ENCODE data around the gene MVD.

Gene MVD

DNA sequence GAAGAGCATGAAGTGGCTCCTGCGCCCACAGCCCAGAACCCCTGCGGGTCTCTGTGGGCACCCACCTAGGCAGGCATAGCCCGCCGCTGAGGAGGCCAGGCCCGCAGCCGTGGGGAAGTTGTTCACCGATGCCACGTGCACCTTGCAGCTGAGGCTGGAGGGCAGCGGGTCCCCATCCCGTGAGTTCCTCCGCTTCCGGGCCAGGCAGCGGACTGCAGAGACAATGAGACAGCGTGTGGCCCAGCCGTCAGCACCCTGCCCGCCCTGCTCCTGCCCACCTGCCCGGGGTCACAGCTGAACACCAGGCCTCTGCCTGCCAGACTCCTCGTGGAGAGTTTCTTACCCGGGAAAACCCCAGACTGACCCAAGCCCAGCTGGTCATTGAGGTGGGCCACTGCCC is 5.5 kb downstream of the MVD start:
- DNase-seq = no peak
- H3K27ac ChIP-seq = no peak overlapping the region
- in situ Hi-C loops (cut with HindIII; ENCODE audit: low pct_ligation_motif_present, low sequenced_read_pairs) = no loop called here
- H3K36me3 ChIP-seq (replicated peaks) = peaks cover 57% of the 10 kb centered on the region
- TF ChIP-seq, protein P1, sequence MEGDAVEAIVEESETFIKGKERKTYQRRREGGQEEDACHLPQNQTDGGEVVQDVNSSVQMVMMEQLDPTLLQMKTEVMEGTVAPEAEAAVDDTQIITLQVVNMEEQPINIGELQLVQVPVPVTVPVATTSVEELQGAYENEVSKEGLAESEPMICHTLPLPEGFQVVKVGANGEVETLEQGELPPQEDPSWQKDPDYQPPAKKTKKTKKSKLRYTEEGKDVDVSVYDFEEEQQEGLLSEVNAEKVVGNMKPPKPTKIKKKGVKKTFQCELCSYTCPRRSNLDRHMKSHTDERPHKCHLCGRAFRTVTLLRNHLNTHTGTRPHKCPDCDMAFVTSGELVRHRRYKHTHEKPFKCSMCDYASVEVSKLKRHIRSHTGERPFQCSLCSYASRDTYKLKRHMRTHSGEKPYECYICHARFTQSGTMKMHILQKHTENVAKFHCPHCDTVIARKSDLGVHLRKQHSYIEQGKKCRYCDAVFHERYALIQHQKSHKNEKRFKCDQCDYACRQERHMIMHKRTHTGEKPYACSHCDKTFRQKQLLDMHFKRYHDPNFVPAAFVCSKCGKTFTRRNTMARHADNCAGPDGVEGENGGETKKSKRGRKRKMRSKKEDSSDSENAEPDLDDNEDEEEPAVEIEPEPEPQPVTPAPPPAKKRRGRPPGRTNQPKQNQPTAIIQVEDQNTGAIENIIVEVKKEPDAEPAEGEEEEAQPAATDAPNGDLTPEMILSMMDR (IDR thresholded peaks at IDR 0.05; ENCODE audit: low read depth, low read length, missing control alignments) = no peak
- H3K27me3 ChIP-seq (replicated peaks) = no peaks in the 10 kb centered on the region
- H3K4me3 ChIP-seq (ENCODE audit: low read depth, low read length) = no peak overlapping the region

DNA sequence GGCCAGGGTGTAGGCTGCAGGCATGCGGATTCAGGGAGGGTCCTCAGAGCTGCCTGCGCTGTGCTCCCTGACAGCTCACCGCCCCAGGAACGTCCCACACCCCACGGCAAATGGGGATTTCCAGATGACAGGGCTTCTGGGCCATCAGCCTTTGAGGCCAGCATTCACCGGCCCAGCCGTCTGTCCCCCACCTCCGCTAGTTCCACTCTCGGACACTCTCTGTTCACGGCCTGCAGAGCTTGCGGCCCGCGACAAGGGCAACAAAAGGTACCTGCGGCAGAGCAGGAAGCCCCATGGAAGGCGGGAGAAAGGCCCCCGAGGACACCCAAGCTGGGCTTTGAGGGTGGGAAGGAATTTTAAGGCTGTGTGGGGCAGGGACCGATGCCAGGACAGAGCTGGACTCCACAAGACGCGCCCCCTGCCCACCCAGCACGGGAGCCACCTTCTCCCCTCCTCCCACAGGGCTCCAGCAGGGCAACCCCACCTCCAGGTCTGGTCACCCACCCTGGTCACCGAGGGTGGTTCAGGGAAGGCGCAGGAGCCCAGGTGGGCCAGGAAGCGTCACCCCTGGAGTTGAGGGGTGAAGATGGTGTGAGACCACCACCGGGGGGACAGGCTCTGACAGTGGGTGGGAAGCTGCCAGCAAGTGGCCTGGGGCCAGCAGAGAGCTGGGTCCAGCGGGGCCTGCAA is 6.5 kb downstream of the MVD start:
- in situ Hi-C loops (cut with HindIII; ENCODE audit: low pct_ligation_motif_present, low sequenced_read_pairs) = no loop called here
- no peak overlapping the region for H3K27ac ChIP-seq
- DNase-seq = no peak
- H3K36me3 ChIP-seq (replicated peaks) = peaks cover 57% of the 10 kb centered on the region
- no peak overlapping the region for H3K4me3 ChIP-seq (ENCODE audit: low read depth, low read length)
- TF ChIP-seq, protein P1 (IDR thresholded peaks at IDR 0.05; ENCODE audit: low read depth, low read length, missing control alignments) = no peak
- no peaks in the 10 kb centered on the region for H3K27me3 ChIP-seq (replicated peaks)

DNA sequence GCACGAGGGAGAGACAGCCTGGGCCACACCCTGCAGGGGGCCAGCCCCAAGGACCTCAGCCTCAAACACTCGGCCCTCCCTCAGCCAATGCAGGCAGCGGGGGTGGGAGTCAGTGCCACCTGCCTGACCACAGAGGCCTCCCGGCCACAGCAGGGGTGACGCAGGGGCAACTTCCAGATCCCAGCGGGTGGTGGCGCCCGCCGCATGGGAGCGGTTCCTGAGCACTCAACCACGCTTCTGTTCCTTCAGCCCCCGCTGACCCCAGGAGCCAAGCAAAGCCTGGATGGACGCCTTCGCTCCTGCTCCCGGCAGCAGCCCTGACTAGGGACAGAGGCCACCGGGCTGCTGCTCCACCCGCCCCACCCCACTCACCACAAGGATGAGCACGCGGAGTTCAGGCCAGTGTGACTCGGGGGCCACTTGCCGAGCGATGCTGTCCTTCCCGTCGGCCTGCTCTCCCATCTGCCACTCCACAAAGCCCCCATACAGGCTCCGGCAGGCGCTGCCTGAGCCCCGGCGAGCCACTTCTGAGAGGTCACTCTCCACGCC is 7.1 kb downstream of the MVD start:
- Histone ChIP-seq H3K27me3 (replicated peaks) (no peaks in the 10 kb centered on the region), H3K36me3 (replicated peaks) (peaks cover 57% of the 10 kb centered on the region), H3K27ac (no peak overlapping the region), H3K4me3 (ENCODE audit: low read depth, low read length) (no peak overlapping the region)
- DNase-seq = no peak
- in situ Hi-C loops (cut with HindIII; ENCODE audit: low pct_ligation_motif_present, low sequenced_read_pairs) = no loop called here
- TF ChIP-seq, protein P1 (IDR thresholded peaks at IDR 0.05; ENCODE audit: low read depth, low read length, missing control alignments) = no peak

DNA sequence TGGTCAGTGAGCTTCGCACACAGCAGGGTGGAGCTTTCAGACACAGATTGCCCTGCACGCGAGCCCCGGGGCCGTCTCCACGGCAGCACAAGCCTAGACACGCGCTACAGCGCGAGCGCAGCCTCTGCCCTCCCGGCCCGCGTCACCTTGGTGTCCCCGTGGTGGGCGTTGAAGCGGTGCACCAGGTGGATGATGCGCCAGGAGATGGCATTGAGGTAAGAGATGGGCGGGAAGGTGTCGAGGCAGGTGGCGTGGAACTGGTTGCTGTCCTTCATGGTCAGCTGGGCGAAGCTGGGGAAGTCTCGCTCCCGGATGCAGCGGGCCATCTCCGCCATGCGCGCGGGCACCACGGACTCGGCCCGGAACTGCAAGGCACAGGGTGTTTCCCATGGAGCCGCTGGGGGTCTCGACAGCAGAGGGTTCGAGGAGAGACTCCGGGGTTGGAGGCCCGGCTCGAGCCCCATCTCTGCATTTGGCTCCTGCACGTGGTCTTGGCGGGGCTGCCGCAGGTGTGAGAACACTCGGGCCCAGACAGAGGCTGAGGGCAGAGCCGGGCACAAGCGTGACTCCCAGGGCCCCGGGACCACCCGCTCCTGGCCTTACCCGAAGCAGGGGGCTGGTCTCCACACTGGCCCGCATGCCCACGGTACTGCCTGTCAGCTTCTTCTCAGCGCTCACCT is 7.7 kb downstream of the MVD start:
- no peak for DNase-seq
- H3K4me3 ChIP-seq (ENCODE audit: low read depth, low read length) = no peak overlapping the region
- TF ChIP-seq, protein P1 (IDR thresholded peaks at IDR 0.05; ENCODE audit: low read depth, low read length, missing control alignments) = no peak
- peaks cover 57% of the 10 kb centered on the region for H3K36me3 ChIP-seq (replicated peaks)
- in situ Hi-C loops (cut with HindIII; ENCODE audit: low pct_ligation_motif_present, low sequenced_read_pairs) = no loop called here
- no peak overlapping the region for H3K27ac ChIP-seq
- no peaks in the 10 kb centered on the region for H3K27me3 ChIP-seq (replicated peaks)

DNA sequence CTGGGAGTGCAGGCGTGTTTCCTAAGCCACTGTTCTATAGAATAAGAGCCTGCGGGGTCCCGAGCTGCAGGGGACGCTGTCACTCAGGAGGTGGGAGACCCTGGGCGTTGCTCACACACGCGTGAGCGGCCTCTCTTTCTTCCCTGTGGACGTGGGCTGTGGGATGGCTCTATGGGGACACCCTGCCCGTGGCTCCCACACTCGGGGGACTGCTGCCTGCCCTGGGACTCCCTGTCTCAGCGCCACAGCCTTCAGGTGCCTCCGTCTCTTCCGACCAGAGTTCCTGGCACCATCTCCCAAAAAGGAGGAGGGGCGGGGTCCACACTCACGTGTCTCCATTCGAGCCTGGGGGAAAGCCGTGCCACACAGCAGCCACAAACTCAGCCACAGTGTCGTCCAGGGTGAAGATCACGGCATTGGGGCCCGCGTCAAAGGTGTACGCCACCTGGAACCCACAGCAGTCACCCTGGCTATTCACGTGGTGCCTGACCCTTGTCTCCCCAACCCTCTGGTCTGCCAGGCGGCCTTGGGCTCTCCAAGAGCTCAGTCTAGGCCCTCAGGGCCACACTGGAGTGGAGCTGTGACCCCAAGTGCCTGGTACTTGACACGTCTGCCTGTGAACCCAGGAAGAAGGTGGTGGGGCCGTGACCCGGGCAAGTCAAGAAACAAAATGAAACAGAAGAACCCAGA is 8.4 kb downstream of the MVD start:
- peaks cover 55% of the 10 kb centered on the region for H3K36me3 ChIP-seq (replicated peaks)
- no peak for DNase-seq
- H3K27ac ChIP-seq = no peak overlapping the region
- H3K4me3 ChIP-seq (ENCODE audit: low read depth, low read length) = no peak overlapping the region
- in situ Hi-C loops (cut with HindIII; ENCODE audit: low pct_ligation_motif_present, low sequenced_read_pairs) = no loop called here
- H3K27me3 ChIP-seq (replicated peaks) = no peaks in the 10 kb centered on the region
- TF ChIP-seq, protein P1 (IDR thresholded peaks at IDR 0.05; ENCODE audit: low read depth, low read length, missing control alignments) = no peak
